GM18517 (cell line): ENCODE data around the gene MACROH2A2.
"Not testable (repeated sequence)": the region's sequence is repeated elsewhere in the genome, so short reads cannot be mapped to it uniquely, and the experiment has no call there.

Source experiments
- ATAC-seq: cut with Tn5 transposase; IDR thresholded peaks from one replicate; pipeline ENCODE4 v1.9.1; 2021; ENCODE audit warnings: mild to moderate bottlenecking, moderate library complexity; ENCODE audit not compliant: unreplicated experiment

MACROH2A2 gene

GRCh38 chr10:70097459-70097858 is 44.8 kb downstream of the MACROH2A2 start:
- no peak for ATAC-seq

GRCh38 chr10:70098271-70098670 is 45.6 kb downstream of the MACROH2A2 start:
- ATAC-seq, result no peak

- not testable (repeated sequence) for ATAC-seq
Observed at GRCh38 chr10:70101068-70101562, 48.5 kb downstream of the MACROH2A2 start.

- no peak for ATAC-seq
Observed at GRCh38 chr10:70101668-70102067, 49.0 kb downstream of the MACROH2A2 start.

- ATAC-seq, result no peak
Observed at GRCh38 chr10:70106958-70107791, 54.5 kb downstream of the MACROH2A2 start.

- no peak for ATAC-seq
Observed at GRCh38 chr10:70109064-70109729, 56.6 kb downstream of the MACROH2A2 start.

- ATAC-seq, result no peak
Observed at GRCh38 chr10:70111496-70111895, 58.9 kb downstream of the MACROH2A2 start.

- ATAC-seq, result no peak
Observed at GRCh38 chr10:70112071-70112470, 59.4 kb downstream of the MACROH2A2 start.

- ATAC-seq, result no peak
Observed at GRCh38 chr10:70114902-70115301, 62.3 kb downstream of the MACROH2A2 start.

- no peak for ATAC-seq
Observed at GRCh38 chr10:70115948-70116682, 63.5 kb downstream of the MACROH2A2 start.

GRCh38 chr10:70117646-70118045 is 65.0 kb downstream of the MACROH2A2 start:
- ATAC-seq, result no peak

- ATAC-seq, result no peak
Observed at GRCh38 chr10:70118196-70118595, 65.5 kb downstream of the MACROH2A2 start.

GRCh38 chr10:70119197-70119596 is 66.6 kb downstream of the MACROH2A2 start:
- ATAC-seq, result no peak

GRCh38 chr10:70119623-70120022 is 67.0 kb downstream of the MACROH2A2 start:
- ATAC-seq, result no peak

- ATAC-seq, result no peak
Observed at GRCh38 chr10:70120417-70120816, 67.8 kb downstream of the MACROH2A2 start.

GRCh38 chr10:70121281-70121949 is 68.8 kb downstream of the MACROH2A2 start:
- ATAC-seq, result no peak

- no peak for ATAC-seq
Observed at GRCh38 chr10:70122742-70123141, 70.1 kb downstream of the MACROH2A2 start.

- not testable (repeated sequence) for ATAC-seq
Observed at GRCh38 chr10:70123166-70123565, 70.5 kb downstream of the MACROH2A2 start.

GRCh38 chr10:70123817-70124216 is 71.2 kb downstream of the MACROH2A2 start:
- no peak for ATAC-seq

GRCh38 chr10:70124415-70124814 is 71.8 kb downstream of the MACROH2A2 start:
- no peak for ATAC-seq

GRCh38 chr10:70124918-70125317 is 72.3 kb downstream of the MACROH2A2 start:
- ATAC-seq, result no peak
